Stimulated activated CD8-positive, alpha-beta memory T cell treated with anti-CD3 and anti-CD28 coated beads, Interleukin-4, amount 100 ng/mL, for 4 hours (primary cell): ENCODE measurements around the gene GPR155.
A peak's percentile ranks its signal among the peaks of the same experiment; 100 is the strongest.
"Not testable (repeated sequence)": the region's sequence is repeated elsewhere in the genome, so short reads cannot be mapped to it uniquely, and the experiment has no call there.

Source experiments
- DNase-seq, 2 donors: peaks; one replicate each; pipeline ENCODE4 v3.0.0-alpha.2; 2020; ENCODE audit warnings: low read depth in 2 of 2, low spot score in 1 of 2

Gene GPR155

DNA sequence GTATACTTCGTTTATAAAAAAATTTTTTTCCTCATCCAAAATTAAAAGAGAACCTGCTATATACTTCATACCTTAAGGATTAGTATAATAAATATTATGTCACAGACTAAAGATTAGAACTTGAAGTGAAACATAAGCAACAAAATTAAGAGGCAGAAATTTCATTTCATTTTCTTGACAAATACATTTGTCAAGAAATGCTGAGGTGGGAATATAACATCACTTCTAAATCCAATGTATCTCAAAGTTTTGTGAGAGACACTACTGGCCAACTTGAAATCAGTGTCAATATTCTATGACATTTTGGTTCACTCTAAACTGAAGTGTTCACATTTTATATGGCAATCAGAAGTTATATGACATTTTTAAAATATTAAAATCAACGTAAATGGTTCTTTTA lies 47.5 kb downstream of the GPR155 start:
- no peak for DNase-seq

DNA sequence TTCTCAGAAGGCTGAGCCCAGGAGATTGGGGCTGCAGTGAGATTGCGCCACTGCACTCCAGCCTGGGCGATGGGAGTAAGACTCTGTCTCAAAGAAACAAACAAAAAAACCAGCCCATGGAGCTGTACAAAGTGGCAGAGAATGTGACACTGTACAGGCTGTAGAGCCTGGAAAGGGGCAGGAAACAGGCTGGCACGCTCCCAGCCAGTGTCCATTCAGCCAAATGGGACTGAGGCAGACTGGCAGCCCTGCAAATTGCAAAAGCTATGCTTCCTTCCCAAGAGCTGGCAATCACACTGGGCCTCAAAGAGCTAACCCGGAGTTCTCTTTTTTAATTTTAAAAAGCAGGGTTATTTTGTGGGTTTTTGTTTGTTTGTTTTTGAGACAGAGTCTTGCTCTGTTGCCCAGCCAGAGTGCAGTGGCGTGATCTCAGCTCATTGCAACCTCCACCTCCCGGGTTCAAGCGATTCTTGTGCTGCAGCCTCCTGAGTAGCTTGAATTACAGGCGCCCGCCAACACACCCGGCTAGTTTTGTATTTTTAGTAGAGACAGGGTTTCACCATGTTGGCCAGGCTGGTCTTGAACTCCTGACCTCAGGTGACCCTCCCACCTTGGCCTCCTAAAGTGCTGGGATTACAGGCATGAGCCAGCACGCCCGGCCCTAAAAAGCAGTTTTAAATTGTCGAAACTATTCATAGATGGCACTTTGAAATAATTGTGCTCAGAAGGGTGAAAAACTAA lies 48.5 kb downstream of the GPR155 start:
- no peak for DNase-seq

DNA sequence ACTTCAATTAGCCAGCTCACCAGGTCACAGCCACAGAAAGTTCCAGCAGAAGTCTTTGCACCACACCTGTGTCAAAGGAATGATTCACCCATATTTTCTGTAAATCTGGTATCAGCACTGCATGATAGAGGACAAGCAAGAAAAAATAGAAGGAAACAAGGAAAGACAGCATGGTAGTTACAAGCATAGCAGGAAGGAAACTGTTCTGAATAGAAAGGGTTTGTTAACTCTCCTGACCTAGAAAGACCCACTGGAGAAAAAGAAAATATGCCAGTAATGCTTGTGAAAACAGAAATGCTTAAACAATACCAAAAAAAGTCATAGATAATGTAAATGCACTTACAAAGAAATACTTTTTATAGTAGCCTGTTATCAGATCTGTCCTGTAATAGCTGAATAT lies 50.5 kb downstream of the GPR155 start:
- DNase-seq: no peak

- no peak for DNase-seq
These were observed 54.9 kb downstream of the GPR155 start for GRCh38 chr2:174431902-174432301.

DNA sequence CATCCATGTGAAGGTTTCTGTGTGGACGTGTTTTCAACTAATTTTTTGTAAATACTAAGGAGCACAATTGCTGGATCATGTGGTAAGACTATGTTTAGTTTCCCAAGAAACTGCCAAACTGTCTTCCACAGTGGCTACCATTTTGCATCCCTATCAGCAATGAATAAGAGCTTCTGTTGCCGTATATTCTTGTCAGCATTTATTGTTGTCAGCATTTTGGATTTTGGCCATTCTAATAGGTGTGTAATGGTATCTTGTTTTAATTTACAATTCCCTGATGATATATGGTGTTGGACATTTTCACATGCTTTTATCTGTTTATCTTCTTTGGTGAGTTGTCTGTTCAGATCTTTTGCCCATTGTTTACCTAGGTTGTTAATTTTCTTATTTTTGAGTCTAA lies 56.8 kb downstream of the GPR155 start:
- DNase-seq: no peak

DNA sequence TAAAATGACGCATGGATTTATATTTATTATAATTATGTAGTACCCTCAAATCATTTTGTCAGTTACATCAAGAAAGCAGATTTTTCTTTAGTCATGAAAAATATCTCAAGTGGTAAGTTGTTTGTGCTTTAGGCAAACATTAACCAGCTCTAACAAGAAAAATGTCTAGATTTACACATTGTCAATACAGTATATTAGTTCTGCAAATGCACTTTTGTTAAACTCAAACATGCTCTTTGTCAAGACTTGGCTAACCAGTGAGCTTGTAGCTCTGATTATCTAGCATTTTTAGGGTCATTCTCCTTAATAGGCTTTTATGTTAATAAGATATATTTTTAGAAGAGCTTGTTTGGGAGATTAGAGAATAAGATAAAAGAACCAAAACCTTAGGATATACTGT lies 58.6 kb downstream of the GPR155 start:
- no peak for DNase-seq

- no peak for DNase-seq
These were observed 74.6 kb downstream of the GPR155 start for GRCh38 chr2:174412256-174412655.

DNA sequence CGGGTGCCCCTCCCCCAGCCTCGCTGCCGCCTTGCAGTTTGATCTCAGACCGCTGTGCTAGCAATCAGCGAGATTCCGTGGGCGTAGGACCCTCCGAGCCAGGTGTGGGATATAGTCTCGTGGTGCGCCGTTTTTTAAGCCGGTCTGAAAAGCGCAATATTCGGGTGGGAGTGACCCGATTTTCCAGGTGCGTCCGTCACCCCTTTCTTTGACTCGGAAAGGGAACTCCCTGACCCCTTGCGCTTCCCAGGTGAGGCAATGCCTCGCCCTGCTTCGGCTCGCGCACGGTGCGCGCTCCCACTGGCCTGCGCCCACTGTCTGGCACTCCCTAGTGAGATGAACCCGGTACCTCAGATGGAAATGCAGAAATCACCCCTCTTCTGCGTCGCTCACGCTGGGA lies 76.8 kb downstream of the GPR155 start:
- not testable (repeated sequence) for DNase-seq

- no peak for DNase-seq
These were observed 83.2 kb downstream of the GPR155 start for GRCh38 chr2:174403628-174404027.

DNA sequence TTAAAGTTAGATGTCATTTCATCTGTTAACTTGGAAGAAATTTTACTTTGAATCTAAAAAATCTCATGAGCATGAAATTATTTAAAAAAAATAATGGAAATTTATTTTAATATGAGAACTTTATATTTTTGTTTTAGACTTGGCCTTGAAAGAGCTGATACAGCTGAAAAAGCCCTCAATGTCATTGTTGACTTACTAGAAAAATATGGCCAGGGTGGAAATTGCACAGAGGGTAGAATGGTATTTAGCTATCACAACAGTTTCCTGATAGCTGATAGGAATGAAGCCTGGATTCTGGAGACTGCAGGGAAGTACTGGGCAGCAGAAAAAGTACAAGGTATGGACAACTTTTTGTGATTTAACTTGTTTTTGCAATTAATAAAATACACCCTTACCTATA lies 86.0 kb downstream of the GPR155 start:
- DNase-seq: no peak

- no peak for DNase-seq
These were observed 87.7 kb downstream of the GPR155 start for GRCh38 chr2:174399171-174399570.

DNA sequence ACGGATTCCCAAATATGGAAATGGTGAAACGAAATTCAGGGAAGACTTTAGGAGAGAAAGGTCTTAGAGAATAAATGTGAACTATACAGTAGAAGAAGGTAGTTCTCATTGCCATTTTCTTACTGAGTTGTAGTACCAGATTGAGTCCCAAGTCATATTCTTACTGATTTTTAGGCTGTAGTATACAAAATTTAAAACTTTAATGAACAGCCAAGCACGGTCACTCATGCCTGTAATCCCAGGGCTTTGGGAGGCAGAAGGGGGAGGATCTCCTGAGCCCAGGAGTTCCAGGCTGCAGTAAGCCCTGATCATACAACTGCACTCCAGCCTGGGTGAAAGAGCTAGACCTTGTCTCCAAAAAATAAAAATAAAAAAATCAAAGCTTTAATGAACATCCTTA lies 89.1 kb downstream of the GPR155 start:
- no peak for DNase-seq

DNA sequence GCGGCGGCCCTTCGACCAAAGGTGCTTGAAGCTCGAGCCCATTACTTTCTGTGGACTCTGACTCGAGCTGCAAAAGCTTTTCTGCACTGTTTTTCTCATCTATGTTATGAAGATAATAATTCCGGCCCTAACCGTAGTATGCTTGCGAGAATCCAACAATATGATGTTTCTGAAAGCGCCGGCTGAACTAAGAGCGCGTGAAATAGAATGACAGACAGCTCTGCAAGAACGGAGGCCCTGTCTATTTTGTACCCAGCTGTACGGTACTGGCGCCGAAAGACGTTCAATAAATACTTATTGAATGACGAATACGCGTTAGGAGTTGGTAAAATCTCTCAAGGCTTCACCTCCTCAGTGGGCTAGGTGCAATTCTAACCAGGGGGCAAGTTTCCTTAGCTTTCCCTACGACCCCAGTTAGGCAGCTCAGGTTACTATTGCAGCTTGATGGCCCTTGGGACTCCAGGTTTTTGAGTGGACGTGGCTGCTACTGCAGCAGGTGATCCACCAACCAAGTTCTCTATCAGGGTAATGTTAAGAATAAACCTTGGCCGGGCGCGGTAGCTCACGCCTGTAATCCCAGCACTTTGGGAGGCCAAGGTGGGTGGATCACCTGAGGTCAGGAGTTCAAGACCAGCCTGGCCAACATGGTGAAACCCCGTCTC lies 90.7 kb downstream of the GPR155 start:
- DNase-seq: no peak

GRCh38 chr2:174395284-174395968 lies 91.4 kb downstream of the GPR155 start, which contains the start of gene SCRN3:
TSS of gene SCRN3 (plus strand) at chr2:174395730. CDS start at chr2:174398284, 2,554 bp downstream.
- DNase-seq: peak; percentile 40 to 53

DNA sequence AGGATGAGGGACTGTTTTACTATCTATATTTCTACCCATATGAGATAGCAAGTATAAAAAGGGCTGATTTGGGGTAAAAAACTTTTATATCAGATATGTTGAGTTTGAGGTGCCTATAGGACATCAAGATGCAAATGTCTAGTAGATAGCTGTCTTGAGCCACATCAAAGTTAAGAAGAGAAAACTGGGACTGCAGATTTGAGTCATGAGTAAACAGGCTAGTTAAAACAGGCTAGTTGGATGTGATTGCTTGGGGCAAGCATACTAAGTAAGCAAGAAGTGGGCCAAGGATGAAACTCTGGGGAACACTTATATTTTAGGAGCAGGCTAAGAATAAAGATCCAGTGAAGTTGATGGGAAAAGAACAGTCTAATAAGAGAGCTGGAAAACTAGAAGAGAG lies 94.1 kb downstream of the GPR155 start:
- DNase-seq: no peak

DNA sequence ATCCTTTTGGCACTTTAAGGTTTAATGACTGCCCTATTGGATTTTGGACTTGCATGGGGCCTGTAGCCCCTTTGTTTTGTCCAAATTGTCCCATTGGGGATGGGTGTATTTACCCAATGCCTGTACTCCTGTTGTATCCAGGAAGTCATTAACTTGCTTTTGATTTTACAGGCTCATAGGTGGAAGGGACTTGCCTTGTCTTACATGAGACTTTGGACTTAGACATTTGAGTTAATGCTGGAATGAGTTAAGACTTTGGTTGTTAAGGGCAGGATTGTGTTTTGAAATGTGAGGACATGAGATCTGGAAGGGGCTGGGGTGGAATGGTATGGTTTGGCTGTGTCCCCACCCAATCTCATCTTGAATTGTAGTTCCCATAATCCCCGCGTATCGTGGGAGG lies 96.5 kb downstream of the GPR155 start:
- DNase-seq: not testable (repeated sequence)

DNA sequence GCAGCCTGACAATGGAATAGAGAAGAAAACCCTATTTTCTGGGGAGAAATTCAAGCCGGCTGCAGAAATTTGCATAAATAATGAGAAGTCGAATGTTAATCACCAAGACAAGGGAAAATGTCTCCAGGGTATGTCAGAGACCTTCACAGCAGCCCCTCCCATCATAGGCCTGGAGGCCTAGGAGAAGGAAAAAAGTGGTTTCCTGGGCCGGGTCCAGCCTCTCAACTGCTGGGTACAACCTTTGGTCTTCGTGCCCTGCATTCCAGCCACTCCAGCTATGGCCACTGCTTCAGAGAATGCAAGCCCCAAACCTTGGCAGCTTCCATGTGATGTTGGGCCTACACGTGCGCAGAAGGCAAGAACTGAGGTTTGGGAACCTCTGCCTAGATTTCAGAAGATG lies 97.3 kb downstream of the GPR155 start:
- DNase-seq: no peak

DNA sequence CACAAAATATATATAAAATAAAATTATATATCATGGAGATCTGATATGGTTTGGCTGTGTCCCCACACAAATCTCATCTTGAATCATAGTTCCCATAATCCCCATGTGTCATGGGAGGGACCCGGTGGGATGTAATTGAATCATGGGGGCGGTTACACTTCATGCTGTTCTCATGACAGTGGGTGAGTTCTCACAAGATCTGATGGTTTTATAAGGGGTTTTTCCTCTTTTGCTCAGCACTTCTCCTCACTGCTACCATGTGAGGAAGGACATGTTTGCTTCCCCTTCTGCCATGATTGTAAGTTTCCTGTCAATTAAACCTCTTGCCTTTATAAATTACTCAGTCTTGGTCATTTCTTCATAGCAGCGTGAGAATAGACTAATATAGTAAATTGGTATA lies 98.1 kb downstream of the GPR155 start:
- DNase-seq: not testable (repeated sequence)

DNA sequence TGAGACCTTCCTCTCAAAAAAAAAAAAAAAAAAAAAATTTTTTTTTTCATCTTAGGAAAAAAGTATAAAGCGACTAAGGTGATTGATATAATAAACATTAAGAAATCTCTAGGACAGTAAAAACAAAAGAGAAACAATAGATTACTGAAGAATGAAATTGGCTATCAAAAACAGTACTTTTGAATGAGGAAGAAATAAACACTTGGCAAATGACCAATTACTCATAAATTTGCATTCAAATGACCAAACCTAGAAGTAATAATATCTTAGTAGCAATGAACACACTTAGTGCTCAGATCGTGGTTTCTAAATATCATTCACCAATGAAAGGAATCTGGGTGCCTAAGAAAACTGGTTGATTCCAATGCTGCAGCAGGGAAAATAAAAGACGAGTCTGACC lies 101.6 kb downstream of the GPR155 start:
- no peak for DNase-seq

GRCh38 chr2:174383796-174384195 lies 103.0 kb downstream of the GPR155 start:
- no peak for DNase-seq
